HG03469 (cell line): ENCODE measurements around the gene PPP1R7.
"Not testable (repeated sequence)": the region's sequence is repeated elsewhere in the genome, so short reads cannot be mapped to it uniquely, and the experiment has no call there.

Experiments used
- ATAC-seq: cut with Tn5 transposase; IDR thresholded peaks from one replicate; pipeline ENCODE4 v1.9.1; 2021; ENCODE audit warnings: mild to moderate bottlenecking, moderate library complexity, moderate number of reproducible peaks; ENCODE audit not compliant: unreplicated experiment

The PPP1R7 gene, protein sequence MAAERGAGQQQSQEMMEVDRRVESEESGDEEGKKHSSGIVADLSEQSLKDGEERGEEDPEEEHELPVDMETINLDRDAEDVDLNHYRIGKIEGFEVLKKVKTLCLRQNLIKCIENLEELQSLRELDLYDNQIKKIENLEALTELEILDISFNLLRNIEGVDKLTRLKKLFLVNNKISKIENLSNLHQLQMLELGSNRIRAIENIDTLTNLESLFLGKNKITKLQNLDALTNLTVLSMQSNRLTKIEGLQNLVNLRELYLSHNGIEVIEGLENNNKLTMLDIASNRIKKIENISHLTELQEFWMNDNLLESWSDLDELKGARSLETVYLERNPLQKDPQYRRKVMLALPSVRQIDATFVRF

DNA sequence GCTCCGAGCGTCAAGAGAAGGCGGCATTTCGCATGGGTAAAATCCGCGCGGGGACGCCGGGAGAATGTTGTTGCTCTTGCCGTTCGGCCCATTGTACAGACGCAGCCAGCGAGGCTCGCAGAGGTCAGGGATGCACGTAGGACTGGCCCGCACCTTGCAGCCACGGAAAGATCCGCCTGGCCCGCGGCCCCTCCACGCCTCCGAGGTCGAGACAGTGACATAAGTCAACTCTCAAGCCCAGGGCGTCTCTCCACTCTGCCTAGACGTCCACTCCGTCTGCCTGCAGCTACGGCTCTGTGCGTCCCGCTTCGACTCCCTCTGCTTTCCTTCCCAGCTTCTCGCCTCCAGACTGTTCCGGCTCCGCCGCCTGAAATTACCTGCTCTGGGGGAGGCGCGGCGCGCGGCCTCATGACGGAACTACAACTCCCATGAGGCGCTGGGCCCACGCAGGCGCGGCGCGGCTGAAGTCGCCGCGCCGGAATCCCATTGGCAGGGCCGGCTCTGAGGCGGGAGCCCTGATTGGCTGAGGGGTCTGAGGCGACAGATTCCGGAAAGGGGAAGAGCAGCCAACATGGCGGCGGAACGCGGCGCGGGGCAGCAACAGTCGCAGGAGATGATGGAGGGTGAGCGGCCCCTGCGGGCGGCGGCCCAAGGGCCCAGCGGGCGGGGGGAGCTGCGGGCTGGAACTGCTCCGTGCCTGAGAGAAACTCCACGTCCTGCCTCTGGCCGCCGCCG is at the start of gene PPP1R7:
PPP1R7 (plus strand) TSS at position 543 of the 735 bp plus-strand sequence; CDS start at position 572, 29 bp downstream.
- peak; percentile 56 for ATAC-seq

DNA sequence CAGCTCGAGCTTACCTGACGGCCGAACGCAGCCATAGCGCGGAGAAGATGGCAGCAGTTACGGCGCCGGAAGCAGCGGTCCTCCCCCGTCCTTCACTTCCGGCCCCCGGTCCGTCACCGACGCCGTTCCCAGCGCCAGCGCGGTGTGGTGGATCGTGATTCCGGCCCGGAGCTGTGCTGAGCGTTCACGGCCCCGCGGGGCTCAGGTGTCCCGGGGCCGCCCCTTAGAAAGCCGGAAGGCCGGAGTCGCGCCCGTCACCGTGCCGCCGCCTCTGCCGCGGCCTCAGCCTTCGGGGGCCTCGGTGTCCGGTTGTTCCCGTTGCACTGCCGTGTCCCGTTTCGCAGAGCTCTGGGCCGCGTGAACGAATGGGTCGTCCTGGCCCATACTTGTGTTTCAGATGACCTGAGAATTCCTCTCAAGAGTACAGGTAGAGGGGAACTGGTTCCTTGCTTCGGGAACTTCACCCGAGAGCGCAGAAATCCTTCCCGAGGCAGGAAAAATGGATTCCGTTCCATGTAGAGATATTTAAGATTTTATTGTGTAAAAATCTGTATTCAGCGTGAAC is 47.9 kb upstream of the PPP1R7 start, which contains the start of gene MTERF4:
MTERF4 (minus strand) TSS at position 49 of the 565 bp plus-strand sequence; CDS start at position 35, 14 bp downstream.
- peak; percentile 65 for ATAC-seq

DNA sequence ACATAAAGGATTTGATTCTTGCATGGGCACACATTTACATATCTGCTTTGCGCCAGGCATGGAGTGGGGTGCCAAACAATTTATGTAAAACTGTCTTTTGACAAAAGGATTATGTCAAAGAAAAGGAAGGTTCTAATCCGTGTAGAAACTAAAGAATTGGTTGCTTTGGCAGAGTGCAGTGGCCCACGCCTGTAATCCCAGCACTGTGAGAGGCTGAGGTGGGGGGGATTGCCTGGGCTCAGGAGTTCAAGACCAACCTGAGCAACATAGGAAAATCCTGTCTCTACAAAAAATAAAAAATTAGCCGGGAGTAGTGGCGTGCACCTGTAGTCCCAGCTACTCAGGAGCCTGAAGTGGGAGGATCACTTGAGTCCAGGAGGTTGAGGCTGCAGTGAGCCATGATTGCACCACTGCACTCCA is 47.1 kb upstream of the PPP1R7 start:
- ATAC-seq: no peak

DNA sequence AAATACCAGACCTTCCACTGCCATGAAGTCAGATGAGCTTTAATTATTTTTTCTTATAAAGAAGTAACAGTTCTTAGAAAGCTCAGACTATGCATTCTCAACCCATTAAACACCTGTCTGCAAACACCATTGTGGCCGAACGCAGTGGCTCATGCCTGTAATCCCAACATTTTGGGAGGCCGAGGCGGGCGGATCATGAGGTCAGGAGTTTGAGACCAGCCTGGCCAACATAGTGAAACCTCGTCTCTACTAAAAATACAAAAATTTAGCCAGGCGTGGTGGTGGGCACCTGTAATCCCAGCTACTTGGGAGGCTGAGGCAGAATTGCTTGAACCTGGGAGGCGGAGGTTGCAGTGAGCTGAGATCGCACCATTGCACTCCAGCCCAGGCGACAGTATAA is 45.7 kb upstream of the PPP1R7 start:
- ATAC-seq: not testable (repeated sequence)

DNA sequence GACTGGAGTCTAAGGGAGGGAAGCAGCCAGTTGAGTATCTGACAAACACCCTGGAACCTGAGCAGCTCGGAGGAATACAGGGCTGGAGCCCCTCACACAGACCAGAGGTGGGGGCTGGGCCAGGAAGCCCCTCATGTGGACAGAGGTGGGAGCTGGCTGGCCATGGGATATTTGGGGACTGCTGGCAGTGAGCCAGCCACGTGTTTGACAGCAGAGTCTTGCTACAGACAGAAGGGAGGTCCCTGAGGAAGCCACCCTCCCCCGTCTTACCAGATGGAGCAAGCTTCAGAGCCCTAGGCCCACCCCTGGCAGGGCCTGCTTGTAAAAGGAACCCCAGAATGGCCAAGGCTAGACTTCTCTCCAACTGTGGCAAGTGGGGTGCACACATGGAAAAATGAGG is 44.6 kb upstream of the PPP1R7 start:
- no peak for ATAC-seq

DNA sequence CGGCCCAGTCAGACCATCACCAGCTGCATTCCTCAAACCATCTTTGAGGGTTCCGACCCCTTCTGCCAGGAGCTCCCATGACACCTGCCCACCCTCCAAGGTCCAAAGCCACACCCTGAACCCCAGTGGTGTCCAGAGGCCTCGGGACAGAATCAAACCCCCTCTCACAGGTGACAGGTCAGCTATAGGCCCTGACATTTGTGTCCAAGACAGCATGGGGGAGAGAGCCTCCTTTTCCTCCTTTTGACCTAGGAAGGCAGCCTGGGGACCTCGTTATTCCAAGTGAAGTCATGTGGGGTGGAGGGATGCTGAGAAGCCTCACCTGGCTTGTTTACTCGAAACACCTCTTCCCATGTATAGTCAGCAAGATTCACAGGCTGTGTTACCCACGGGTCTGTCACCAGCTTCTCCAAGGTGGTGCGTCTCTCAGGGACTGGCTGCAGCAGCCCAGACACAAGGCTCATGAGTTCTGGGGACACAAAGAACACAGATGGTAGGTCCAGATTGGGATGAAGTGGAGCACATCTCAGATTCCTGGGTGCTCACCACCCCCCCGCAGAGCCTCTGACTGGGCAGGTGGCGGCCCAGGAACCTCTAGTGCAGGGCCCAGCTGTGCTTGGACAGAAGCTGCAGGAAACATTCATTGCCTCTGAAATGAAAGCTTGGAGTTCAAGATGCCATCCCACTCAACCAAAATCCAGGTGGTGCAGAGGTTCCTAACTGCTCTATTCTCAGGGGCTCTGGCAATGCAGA is 43.1 kb upstream of the PPP1R7 start:
- ATAC-seq: no peak

DNA sequence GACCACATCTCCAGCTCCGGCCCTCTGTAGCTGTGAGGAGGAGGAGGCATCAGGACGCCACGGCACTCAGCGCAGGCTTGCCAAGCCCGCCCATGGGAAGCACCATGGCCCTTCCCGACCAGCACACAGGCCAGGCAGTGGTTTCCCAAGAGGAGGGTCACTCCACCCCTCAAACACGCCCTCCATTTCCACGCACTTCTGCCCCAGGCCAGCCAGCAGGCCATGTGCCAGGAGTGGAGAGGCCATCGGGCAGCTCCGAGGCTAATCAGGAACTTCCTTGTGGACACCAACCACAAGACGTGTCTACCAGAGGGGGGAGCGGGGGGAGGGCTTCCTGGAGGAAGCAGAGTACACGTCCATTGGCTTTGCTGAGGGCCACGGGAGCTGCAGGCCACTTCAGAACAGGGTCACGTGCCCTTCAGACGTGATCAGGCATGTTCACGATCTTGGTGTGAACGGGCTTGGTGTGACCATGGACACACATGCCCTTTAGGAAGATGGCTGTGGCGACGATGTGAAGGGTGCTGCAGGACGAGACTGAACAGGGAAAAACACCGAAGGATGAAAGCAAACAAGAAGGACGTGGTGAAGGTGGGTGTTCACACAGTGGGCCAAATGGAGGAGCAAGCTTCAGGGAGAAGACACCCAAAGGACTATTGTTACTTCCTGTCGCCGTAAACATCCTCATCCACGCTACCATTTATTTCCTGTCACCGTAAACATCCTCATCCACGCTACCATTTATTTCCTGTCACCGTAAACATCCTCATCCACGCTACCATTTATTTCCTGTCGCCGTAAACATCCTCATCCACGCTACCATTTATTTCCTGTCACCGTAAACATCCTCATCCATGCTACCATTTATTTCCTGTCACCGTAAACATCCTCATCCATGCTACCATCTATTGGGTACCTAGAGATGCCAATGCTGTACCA is 41.7 kb upstream of the PPP1R7 start:
- ATAC-seq: no peak

DNA sequence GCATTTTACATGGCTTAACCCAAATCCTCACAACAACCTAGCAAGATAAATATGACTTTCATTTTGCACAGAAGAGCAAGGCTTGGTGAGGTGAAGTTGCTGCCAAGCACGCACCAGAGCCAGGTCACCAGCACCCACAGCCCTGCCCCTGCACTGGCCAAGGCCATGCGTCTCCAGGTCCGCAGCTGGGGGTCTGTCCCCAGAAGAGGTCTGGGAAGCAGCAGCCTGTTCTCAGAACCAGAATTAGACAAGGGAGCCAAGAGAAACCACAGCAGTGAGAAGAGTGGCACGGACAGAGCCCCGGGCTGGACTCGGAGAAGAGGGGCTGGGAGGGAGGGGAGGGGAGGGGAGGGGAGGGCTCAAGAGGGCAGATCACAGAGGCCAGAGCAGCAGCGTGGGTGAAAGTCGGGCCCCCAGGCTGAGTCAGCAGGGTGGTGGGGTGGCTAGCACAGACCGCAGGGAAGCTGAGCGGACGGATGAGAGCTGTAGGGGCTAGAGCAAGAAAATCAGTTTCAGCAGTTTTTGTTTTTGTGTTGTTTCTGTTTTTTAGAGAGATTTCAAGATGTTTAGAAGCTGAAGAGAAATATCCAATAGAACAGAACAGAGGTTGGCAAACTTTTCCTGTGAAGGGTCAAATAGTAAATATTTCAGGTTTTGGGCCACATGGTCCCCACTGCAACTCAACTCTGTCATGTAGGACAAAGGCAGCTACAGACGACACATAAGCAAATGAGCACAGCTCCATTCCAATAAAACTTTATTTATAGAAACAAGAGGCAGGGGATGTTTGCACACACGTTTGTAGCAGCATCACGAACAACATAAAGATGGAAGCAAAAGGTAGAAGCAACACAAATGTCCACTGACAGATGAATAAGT is 40.8 kb upstream of the PPP1R7 start:
- ATAC-seq: no peak

DNA sequence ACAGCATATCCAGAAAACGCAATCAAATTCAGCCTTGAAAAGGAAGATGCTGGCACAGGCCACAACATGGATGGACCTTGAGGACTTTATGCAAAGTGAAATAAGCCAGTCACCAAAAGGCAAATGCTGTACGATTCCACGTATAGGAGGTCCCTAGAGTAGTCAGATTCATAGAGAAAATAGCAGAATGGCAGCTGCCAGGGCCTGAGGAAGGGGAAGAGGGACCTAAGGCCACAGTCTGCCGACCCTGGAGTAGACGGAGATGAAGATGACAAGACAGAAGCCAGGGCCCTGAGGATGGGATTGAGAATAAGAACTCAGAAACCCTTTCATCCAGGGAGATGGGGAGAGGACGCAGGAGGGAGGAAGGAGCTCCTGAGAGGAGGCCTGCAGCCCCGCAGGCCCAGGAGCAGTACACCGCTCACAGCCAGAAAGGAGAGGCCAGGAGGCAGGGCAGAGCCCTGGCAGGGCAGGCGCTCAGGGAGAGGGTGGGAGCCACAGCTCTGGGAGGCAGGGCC is 40.1 kb upstream of the PPP1R7 start:
- ATAC-seq: no peak

DNA sequence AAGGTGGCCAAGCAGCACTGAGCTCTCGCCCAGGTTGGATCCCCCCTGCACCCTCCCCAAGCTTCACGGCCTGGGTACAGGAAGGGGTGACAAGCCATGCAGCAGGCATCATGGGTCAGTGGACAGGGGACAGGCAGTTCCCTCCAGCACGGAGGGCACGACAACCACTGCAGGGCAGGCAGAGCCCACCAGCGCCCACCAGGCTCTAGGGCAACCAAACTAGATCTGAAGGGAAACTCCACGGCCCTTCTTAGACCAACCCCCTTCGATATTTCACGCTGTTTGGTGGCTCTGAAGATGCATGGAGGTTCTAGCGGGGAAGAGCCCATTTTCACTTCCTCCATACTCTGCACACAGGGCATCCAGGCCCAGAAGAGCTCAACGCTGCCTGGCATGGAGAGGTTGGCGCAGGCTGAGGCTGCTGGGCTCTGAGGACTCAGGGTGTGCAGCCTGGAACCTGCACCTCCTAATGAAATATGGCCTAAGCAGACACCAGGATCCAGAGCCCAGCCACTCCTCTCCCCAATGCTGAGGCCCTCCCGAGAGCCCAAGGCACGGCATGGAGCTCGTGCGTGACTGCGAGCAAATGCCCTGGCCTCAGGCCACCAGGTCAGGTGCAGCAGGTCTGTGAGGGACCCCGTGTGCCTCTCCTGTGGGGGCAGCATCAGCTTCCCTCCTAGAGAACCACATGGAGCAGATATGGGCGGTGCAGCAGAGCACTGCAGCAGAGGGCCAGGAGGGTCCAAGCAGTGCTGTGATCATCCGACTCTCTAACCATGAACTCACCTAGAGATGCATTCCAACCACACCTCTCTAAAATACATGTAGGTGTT is 39.4 kb upstream of the PPP1R7 start:
- no peak for ATAC-seq

DNA sequence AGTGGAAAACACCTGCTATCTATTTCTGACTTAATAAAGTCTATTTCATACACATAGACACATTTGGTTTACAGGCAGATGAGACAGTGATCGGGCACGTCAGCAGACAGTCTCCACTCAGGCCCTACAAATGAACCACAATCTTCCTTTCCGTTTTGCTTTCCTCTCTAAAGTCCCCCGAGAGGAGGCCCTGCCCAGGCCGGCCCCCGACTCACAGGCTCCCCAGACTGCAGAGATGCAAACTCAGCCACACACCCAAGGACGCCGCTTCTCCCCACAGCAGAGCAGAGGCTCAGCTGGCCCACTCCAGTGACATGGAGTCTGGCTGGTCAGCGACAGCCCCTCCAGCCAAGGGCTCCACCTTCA is 38.8 kb upstream of the PPP1R7 start:
- no peak for ATAC-seq

DNA sequence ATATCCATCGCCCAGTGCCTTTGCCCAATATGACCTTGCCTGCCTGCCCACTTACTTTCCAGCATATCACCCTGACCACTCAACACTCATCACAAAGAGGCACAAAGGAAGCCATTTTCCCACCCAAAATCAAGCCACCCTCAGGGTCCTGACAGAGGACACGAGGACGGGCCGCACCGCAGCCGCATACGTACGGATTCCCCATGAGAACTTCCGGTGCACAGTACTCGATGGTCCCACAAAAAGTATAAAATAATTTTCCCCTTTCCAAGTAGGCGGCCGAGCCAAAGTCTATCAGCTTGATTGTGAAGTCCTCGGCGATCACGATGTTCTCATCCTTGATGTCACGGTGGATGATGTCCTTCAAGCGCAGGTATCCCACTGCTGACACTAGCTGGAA is 38.2 kb upstream of the PPP1R7 start:
- no peak for ATAC-seq

DNA sequence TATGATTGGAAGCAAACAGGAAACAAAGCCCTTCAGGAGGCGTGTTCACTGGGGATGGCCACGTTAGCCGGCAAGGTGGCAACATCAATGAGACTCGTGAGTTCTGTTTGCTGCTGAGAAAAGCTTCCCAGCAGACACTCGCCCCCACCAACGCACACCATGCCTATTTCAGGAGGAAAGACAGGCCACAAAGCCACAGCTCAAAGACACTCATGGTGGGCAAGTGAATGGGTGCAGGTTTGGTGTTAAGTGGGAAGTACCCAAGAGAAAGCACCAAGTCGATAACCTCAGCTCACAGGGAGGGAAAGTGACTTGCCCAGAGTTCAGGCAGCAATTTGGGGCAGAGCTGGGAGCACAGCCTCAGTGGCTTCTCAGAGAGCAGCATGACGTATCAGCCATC is 37.7 kb upstream of the PPP1R7 start:
- no peak for ATAC-seq

DNA sequence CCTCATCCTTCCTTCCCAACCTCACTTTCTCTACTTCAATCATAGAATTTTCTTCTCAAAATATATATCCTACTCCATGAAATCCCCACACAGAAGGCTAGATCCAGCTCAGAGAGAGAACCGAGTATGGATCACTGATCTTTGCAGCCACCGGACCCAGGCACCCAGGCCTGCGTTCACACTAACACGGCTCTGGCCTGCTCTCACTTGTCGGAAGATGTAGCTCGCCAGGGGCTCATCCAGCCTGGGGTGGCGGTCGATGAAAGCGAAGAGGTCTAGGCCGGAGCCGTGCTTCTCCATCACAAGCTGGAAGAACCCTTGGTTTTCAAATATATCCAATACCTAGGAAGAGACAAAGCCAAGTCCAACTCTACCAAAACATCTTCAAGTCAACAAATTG is 35.4 kb upstream of the PPP1R7 start:
- no peak for ATAC-seq

DNA sequence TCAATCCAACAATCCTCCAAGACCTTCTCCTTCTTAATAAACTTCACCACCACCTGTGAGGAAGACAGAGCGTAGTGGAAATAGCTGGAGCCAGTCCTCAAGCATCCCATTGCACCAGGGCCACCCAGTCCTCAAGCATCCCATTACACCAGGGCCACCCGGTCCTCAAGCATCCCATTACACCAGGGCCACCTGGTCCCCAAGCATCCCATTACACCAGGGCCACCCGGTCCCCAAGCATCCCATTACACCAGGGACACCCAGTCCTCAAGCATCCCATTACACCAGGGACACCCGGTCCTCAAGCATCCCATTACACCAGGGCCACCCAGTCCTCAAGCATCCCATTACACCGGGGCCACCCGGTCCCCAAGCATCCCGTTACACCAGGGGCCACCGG is 34.9 kb upstream of the PPP1R7 start:
- ATAC-seq: no peak

DNA sequence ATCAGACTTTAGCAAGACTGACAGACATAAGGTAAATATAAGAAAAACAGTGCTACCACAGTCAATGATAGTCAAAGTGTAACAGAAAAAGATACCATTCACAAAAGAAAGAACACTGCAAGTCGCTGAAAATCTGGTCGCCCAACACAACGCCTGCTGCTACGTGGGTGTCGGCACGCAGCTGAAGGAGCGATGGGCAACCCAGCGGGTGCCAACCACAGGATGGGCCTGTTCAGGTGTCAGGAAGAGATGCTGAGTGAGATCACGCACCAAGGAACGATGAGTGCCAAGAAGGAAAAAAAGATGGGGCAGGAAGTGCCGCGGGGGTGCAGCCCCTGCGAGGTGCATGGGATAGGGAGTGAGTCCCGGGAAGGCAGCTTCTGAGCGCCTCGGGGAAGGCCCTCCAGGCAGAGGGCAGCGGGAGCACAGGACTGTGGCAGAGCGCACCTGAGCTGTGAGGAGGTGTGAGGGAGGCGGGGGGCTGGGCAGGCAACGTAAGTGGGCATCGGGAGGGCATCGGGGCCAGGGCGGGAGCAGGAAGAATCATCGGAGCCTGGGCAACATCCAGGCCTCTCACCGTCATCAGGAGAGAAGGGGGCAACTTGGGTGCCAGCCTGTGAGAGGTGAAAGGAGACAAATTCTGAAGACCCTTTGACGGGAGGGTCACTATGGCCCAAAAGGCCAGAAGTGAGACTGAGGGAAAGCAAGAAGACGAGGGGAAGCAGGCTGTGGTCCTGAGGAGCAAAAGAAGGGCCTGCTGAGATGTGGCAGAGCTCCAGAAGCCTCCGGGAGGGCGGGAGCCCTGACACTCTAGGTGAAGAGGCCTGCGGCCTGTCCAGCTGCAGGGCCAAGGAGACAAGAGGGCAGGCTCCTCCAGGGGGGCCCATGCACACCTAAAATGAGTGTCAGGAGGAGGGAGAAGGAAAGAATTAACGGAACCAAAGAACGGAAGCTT is 33.4 kb upstream of the PPP1R7 start:
- no peak for ATAC-seq
